HepG2 (cell line): Measurements from ENCODE around the gene NCKIPSD. TPM values are rescaled to one million over a fixed set of nuclear protein-coding genes. Genes with fewer than 3 reads are reported as not detected.
A peak's percentile ranks its signal among the peaks of the same experiment; 100 is the strongest.

Experiments used
- ATF7-NPFF ChIP-seq: sonication (generic); formaldehyde crosslinking; IDR thresholded peaks from 2 replicates; pipeline ENCODE4 v1.8.1; 2023; ENCODE audit warnings: mild to moderate bottlenecking, low read depth, missing genetic modification reagents, moderate library complexity
- CBFB ChIP-seq: sonication (generic); formaldehyde crosslinking; IDR thresholded peaks from 2 replicates; pipeline ENCODE4 v1.4.0; 2020; ENCODE audit warnings: missing genetic modification reagents
- GATA4 ChIP-seq: sonication (generic); IDR thresholded peaks from 2 replicates; pipeline ENCODE4 v1.6.1; 2016; ENCODE audit warnings: antibody characterized with exemption, low read depth, borderline replicate concordance
- HCFC1 ChIP-seq: fragments of 150-350 bp; IDR thresholded peaks from 2 replicates; pipeline ENCODE4 v1.6.1; 2014; ENCODE audit warnings: low read depth, low read length
- HOXA7 ChIP-seq: sonication (generic); formaldehyde crosslinking; IDR thresholded peaks from 2 replicates; pipeline ENCODE4 v1.8.1; 2022; ENCODE audit warnings: mild to moderate bottlenecking, missing genetic modification reagents, moderate library complexity
- ISX ChIP-seq: sonication (generic); formaldehyde crosslinking; conservative IDR thresholded peaks from 2 replicates; pipeline ENCODE4 v1.5.0; 2020; ENCODE audit warnings: missing genetic modification reagents
- KDM5B ChIP-seq: sonication (generic); formaldehyde crosslinking; IDR thresholded peaks from 2 replicates; pipeline ENCODE4 v1.4.0; 2020; ENCODE audit warnings: missing genetic modification reagents, mild to moderate bottlenecking, borderline replicate concordance
- MAFK ChIP-seq, 2 experiments: IDR thresholded peaks in 1 of 2; conservative IDR thresholded peaks in 1 of 2; 2 replicates each; pipeline ENCODE4 v1.6.1; 2011; ENCODE audit warnings: improper control_type of control experiment in 2 of 2, low read length in 2 of 2
- NR2F6 ChIP-seq, 2 experiments: IDR thresholded peaks; 2 replicates each; pipeline ENCODE4 v1.6.1; 2016; ENCODE audit warnings: antibody characterized with exemption in 1 of 2, mild to moderate bottlenecking in 1 of 2
- ONECUT2 ChIP-seq: sonication (generic); formaldehyde crosslinking; IDR thresholded peaks from 2 replicates; pipeline ENCODE4 v1.4.0; 2020; ENCODE audit warnings: missing genetic modification reagents
- RBFOX2 ChIP-seq: fragments of 200-400 bp; formaldehyde crosslinking; IDR thresholded peaks from 2 replicates; pipeline ENCODE4 v1.6.1; 2017; ENCODE audit warnings: low read depth, mild to moderate bottlenecking, low read length
- SRY ChIP-seq: sonication (generic); formaldehyde crosslinking; IDR thresholded peaks from 2 replicates; pipeline ENCODE4 v1.8.0; 2022; ENCODE audit warnings: mild to moderate bottlenecking, missing genetic modification reagents
- THYN1 ChIP-seq: sonication (generic); formaldehyde crosslinking; IDR thresholded peaks from 2 replicates; pipeline ENCODE4 v1.8.1; 2023; ENCODE audit warnings: low read depth, mild to moderate bottlenecking, moderate library complexity, missing genetic modification reagents, borderline replicate concordance
- YEATS2 ChIP-seq: sonication (generic); formaldehyde crosslinking; IDR thresholded peaks from 2 replicates; pipeline ENCODE4 v1.4.0; 2020; ENCODE audit warnings: missing genetic modification reagents, borderline replicate concordance
- YY1 ChIP-seq: IDR thresholded peaks from 2 replicates; pipeline ENCODE4 v1.6.1; 2011; ENCODE audit warnings: low read length, low read depth, moderate library complexity, mild to moderate bottlenecking; ENCODE audit not compliant: insufficient read depth, insufficient replicate concordance
- ZBTB21 ChIP-seq: sonication (generic); formaldehyde crosslinking; IDR thresholded peaks from 2 replicates; pipeline ENCODE4 v1.4.0; 2020; ENCODE audit warnings: missing genetic modification reagents
- ZNF331 ChIP-seq: sonication (generic); formaldehyde crosslinking; IDR thresholded peaks from 2 replicates; pipeline ENCODE4 v1.4.0; 2020; ENCODE audit warnings: missing genetic modification reagents
- ZNF629 ChIP-seq: sonication (generic); formaldehyde crosslinking; conservative IDR thresholded peaks from 2 replicates; pipeline ENCODE4 v1.5.0; 2020; ENCODE audit warnings: missing genetic modification reagents
- ZNF747 ChIP-seq: sonication (generic); formaldehyde crosslinking; IDR thresholded peaks from 2 replicates; pipeline ENCODE4 v1.8.1; 2023; ENCODE audit warnings: missing genetic modification reagents, mild to moderate bottlenecking, borderline replicate concordance
- ZNF839 ChIP-seq: sonication (generic); formaldehyde crosslinking; IDR thresholded peaks from 2 replicates; pipeline ENCODE4 v1.4.0; 2020; ENCODE audit warnings: missing genetic modification reagents, mild to moderate bottlenecking, borderline replicate concordance
- polyA plus RNA-seq, 8 experiments: library from polyadenylated mRNA; depleted of rRNA in 3 of 8; stranded (reverse) in 7 of 8; unstranded in 1 of 8; fragments of >200 nt; fragmentation: Illumina TruSeq in 4 of 8; extraction: Trizol in 4 of 8; gene quantifications; 2 replicates each; pipeline versions ENCODE4 v1.2.1 to v1.2.3, GENCODE V29; 2011 to 2016; ENCODE audit warnings: low read depth in 4 of 8, missing spikeins in 1 of 8, mixed read lengths in 1 of 8; ENCODE audit not compliant: insufficient read depth in 1 of 8
- total RNA-seq, 5 experiments: library from RNA; depleted of rRNA; stranded (reverse); fragments of >200 nt; fragmentation: Illumina TruSeq; extraction: Trizol; gene quantifications; 2 replicates each; pipeline ENCODE4 v1.2.3, GENCODE V29; 2016; ENCODE audit warnings: low read depth in 1 of 5

The NCKIPSD gene
- total and polyA plus RNA-seq, 2 of the 13 experiments (the other 11 are each of a cell fraction or from before 2014, with no cell fraction given), result 13.5 to 35.2 TPM

DNA sequence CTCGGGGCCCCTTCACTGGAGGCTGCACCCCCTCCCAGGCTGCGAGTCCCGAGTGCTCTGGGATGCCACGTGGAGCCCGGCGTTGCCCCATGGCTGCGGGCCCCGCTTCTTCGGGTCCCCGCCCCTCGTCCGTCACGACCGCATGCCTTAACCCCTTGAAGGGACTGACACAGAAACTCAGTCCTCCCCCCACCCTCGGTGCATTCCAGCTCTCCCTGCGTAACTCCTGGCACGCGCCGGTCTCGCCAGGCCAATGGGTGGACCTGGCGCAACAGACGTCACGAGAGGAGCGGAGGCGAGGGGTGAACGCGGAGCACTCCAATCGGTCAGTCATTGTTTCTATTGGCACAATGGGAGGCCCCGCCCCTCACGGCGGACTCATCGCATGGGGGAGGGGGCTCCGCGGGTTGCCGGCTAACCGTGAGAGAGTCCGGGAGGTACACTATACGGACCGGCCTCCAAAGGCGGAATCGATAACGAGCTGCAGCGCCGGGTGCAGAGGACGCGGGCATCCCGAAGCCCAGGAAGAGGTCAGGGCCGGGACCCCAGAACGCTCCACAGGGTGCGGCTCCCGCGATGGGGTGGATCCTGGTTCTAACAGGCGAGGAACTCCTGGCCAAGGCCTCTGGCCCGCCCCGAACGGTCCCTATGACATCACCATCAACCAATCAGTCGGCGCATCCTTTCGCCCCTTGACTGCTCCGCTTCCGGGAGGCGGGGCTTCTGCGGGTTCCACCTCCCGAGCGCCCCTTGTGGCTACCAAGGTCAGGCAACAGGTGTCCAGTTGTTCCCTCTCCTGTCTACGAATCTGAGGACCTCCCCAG, 22.0 kb downstream of the NCKIPSD start (continued):
- TF ChIP-seq HCFC1 (no peak), ATF7-NPFF (CRISPR knock-in tag) (peak; percentile 94), SRY (CRISPR knock-in tag) (no peak; the same call in 1 of the 2 replicates), ZNF629 (CRISPR knock-in tag) (no peak; the same call in 1 of the 2 replicates), MAFK (conservative IDR thresholded peaks at IDR 0.05 in 1 of 2, IDR thresholded peaks at IDR 0.05 in 1 of 2; ENCODE audit: low read length in 2 of 2) (no peak), ZNF839 (CRISPR knock-in tag) (0 out of 2 replicates have a peak, but pooled peaks have one; percentile 33), HOXA7 (CRISPR knock-in tag) (no peak), YEATS2 (peak; percentile 50; the same call in 1 of the 2 replicates), YY1 (peak; percentile 54), ZNF747 (peak; percentile 77; the same call in 1 of the 2 replicates), ZNF331 (peak; percentile 35; the same call in 1 of the 2 replicates), ZBTB21 (peak; percentile 79; the same call in 1 of the 2 replicates), RBFOX2 (peak; percentile 83), CBFB (0 out of 2 replicates have a peak, but pooled peaks have one; percentile 57), KDM5B (peak; percentile 79; the same call in 1 of the 2 replicates), GATA4 (0 out of 2 replicates have a peak, but pooled peaks have one; percentile 12), ONECUT2 (CRISPR knock-in tag) (peak; percentile 71; the same call in 1 of the 2 replicates), THYN1 (CRISPR knock-in tag) (no peak), NR2F6 (IDR thresholded peaks at IDR 0.05) (peak; percentile 75; the same call in 1 of the 2 replicates), NR2F6 (CRISPR knock-in tag; IDR thresholded peaks at IDR 0.05) (peak; percentile 64), ISX (no peak)
